Vagina (tissue), 2 donors: ENCODE measurements around the gene UMOD.

Source experiments
- POLR2A ChIP-seq, 2 donors: fragments of 450-650 bp; IDR thresholded peaks; one replicate each; pipeline ENCODE4 v1.6.1; 2017; ENCODE audit warnings: antibody characterized with exemption in 2 of 2, mild to moderate bottlenecking in 2 of 2, moderate library complexity in 2 of 2
- TF ChIP-seq, protein P1 (sequence below), 3 experiments: fragments of 450-650 bp in 2 of 3; fragments of 200-600 bp in 1 of 3; sonication (generic) in 1 of 3; IDR thresholded peaks; one replicate each; pipeline ENCODE4 v1.5.1; 2017 to 2019; ENCODE audit warnings: antibody characterized with exemption in 3 of 3, mild to moderate bottlenecking in 2 of 3, moderate library complexity in 2 of 3

DNA sequence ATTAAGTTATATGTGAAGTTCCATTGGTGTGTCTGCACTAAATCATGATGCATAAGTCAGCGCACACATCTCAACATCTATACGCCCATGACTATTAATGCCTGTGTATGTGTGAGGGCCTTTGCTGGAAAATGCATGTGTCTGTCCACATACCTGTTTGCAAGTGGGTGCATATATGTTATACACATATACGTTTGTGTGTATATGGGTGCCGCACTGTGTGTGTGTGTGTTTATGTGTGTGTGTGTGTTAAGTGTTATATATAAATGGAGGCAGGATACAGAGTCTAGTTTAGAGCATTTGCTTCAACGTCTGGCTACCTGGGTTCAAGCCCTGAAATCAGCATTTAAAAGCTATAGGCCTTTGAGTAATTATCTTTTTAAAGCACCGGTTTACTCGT lies 44.7 kb downstream of the UMOD start:
- TF ChIP-seq, protein P1, sequence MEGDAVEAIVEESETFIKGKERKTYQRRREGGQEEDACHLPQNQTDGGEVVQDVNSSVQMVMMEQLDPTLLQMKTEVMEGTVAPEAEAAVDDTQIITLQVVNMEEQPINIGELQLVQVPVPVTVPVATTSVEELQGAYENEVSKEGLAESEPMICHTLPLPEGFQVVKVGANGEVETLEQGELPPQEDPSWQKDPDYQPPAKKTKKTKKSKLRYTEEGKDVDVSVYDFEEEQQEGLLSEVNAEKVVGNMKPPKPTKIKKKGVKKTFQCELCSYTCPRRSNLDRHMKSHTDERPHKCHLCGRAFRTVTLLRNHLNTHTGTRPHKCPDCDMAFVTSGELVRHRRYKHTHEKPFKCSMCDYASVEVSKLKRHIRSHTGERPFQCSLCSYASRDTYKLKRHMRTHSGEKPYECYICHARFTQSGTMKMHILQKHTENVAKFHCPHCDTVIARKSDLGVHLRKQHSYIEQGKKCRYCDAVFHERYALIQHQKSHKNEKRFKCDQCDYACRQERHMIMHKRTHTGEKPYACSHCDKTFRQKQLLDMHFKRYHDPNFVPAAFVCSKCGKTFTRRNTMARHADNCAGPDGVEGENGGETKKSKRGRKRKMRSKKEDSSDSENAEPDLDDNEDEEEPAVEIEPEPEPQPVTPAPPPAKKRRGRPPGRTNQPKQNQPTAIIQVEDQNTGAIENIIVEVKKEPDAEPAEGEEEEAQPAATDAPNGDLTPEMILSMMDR (IDR thresholded peaks at IDR 0.05), result no peak
- TF ChIP-seq POLR2A (IDR thresholded peaks at IDR 0.05), result no peak
